NB4 (cell line): ENCODE measurements around the gene MBD5.

Experiments used
- POLR2A ChIP-seq: IDR thresholded peaks from 2 replicates; pipeline ENCODE4 v1.6.1; 2011; ENCODE audit warnings: mild to moderate bottlenecking; ENCODE audit not compliant: insufficient read length; ENCODE audit errors: extremely low read depth
- TF ChIP-seq, protein P1 (sequence below): IDR thresholded peaks from 2 replicates; pipeline ENCODE4 v1.6.1; 2011; ENCODE audit warnings: low read depth, low read length
- TF ChIP-seq, protein P2 (sequence below): IDR thresholded peaks from one replicate; pipeline ENCODE4 v1.5.1; 2012; ENCODE audit warnings: low read depth, low read length

DNA sequence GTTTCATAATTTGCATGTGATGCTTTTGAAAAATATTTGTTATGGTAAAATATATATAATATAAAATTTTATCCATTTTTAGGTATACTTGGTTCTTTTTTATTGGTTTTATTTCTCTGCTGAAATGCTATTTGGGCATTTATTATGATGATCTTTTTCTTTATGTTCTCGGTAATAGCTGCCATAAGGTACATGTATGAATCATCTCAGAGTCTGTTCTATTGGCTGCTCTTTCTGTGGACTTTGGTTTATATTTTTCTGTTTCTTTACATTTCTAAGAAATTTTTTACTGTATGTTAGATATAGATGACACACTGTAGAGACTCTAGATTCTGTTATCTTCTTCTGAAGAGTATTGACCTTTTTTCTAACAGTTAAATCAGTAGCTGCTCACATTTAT is 219.9 kb downstream of the MBD5 start:
- TF ChIP-seq, protein P1, sequence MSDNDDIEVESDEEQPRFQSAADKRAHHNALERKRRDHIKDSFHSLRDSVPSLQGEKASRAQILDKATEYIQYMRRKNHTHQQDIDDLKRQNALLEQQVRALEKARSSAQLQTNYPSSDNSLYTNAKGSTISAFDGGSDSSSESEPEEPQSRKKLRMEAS, result no peak
- TF ChIP-seq, protein P2, sequence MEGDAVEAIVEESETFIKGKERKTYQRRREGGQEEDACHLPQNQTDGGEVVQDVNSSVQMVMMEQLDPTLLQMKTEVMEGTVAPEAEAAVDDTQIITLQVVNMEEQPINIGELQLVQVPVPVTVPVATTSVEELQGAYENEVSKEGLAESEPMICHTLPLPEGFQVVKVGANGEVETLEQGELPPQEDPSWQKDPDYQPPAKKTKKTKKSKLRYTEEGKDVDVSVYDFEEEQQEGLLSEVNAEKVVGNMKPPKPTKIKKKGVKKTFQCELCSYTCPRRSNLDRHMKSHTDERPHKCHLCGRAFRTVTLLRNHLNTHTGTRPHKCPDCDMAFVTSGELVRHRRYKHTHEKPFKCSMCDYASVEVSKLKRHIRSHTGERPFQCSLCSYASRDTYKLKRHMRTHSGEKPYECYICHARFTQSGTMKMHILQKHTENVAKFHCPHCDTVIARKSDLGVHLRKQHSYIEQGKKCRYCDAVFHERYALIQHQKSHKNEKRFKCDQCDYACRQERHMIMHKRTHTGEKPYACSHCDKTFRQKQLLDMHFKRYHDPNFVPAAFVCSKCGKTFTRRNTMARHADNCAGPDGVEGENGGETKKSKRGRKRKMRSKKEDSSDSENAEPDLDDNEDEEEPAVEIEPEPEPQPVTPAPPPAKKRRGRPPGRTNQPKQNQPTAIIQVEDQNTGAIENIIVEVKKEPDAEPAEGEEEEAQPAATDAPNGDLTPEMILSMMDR, result no peak
- TF ChIP-seq POLR2A, result no peak
